Thyroid gland (tissue), 4 donors: ENCODE measurements around the gene BARX2.

Experiments
- CTCF ChIP-seq, 6 experiments: fragments of 200-600 bp in 3 of 6; fragments of 450-650 bp in 3 of 6; sonication (generic) in 3 of 6; IDR thresholded peaks; one replicate each; pipeline ENCODE4 v1.5.1; 2016 to 2019; ENCODE audit warnings: antibody characterized with exemption in 6 of 6, mild to moderate bottlenecking in 2 of 6, inconsistent platforms in 1 of 6, moderate library complexity in 1 of 6
- POLR2A ChIP-seq, 2 donors: fragments of 450-650 bp; IDR thresholded peaks; one replicate each; pipeline ENCODE4 v1.6.1; 2017; ENCODE audit warnings: antibody characterized with exemption in 2 of 2, mild to moderate bottlenecking in 2 of 2, moderate library complexity in 1 of 2

GRCh38 chr11:129484068-129484467 is 108.4 kb downstream of the BARX2 start:
- TF ChIP-seq CTCF (IDR thresholded peaks at IDR 0.05), result no peak
- no peak for TF ChIP-seq POLR2A (IDR thresholded peaks at IDR 0.05)
